A549 (cell line): ENCODE results near the gene SPIN2A.

Source experiments
- CEBPB ChIP-seq, 2 experiments: fragments of >200 bp in 1 of 2; sonication (Bioruptor Twin) in 1 of 2; formaldehyde crosslinking in 1 of 2; IDR thresholded peaks; 2 replicates each; pipeline ENCODE4 v1.6.1; 2012 to 2016
- CHD2 ChIP-seq: fragments of 150-350 bp; IDR thresholded peaks from 2 replicates; pipeline ENCODE4 v1.6.1; 2014; ENCODE audit warnings: low read length; ENCODE audit not compliant: partially characterized antibody
- CTCF ChIP-seq: fragments of >200 bp; sonication (Bioruptor Twin); formaldehyde crosslinking; IDR thresholded peaks from 3 replicates; pipeline ENCODE4 v1.5.1; 2016
- EHF ChIP-seq: fragments of 250-450 bp; sonication (Bioruptor Pico); IDR thresholded peaks from 2 replicates; pipeline ENCODE4 v1.5.0; 2020; ENCODE audit warnings: mild to moderate bottlenecking
- EP300 ChIP-seq, 2 experiments: fragments of >200 bp; sonication (Bioruptor Twin); formaldehyde crosslinking; IDR thresholded peaks; 2 replicates in 1 of 2; 3 replicates in 1 of 2; pipeline ENCODE4 v1.6.1; 2016 to 2017
- HDAC2 ChIP-seq: fragments of 200-600 bp; sonication (generic); IDR thresholded peaks from 2 replicates; pipeline ENCODE4 v1.6.1; 2016
- MAFK ChIP-seq: fragments of 450-650 bp; IDR thresholded peaks from 2 replicates; pipeline ENCODE4 v1.6.1; 2014; ENCODE audit not compliant: partially characterized antibody
- MAZ ChIP-seq: fragments of 150-350 bp; IDR thresholded peaks from 2 replicates; pipeline ENCODE4 v1.6.1; 2014; ENCODE audit warnings: antibody characterized with exemption, low read depth, low read length, borderline replicate concordance
- POLR2A ChIP-seq: IDR thresholded peaks from 2 replicates; pipeline ENCODE4 v1.6.1; 2012; ENCODE audit warnings: mild to moderate bottlenecking, low read length
- RARB ChIP-seq: fragments of 250-450 bp; sonication (Bioruptor Pico); IDR thresholded peaks from 2 replicates; pipeline ENCODE4 v1.8.0; 2021; ENCODE audit warnings: mild to moderate bottlenecking, moderate library complexity
- RFX5 ChIP-seq: fragments of 450-650 bp; IDR thresholded peaks from 2 replicates; pipeline ENCODE4 v1.7.1; 2014; ENCODE audit warnings: antibody characterized with exemption, mild to moderate bottlenecking, moderate library complexity
- ZNF302 ChIP-seq: fragments of 250-450 bp; sonication (Bioruptor Pico); IDR thresholded peaks from 2 replicates; pipeline ENCODE4 v1.9.0; 2021; ENCODE audit warnings: inconsistent platforms, mild to moderate bottlenecking, moderate library complexity
- TF ChIP-seq, protein P1 (sequence below): fragments of 200-600 bp; sonication (generic); IDR thresholded peaks from 2 replicates; pipeline ENCODE4 v1.6.1; 2016; ENCODE audit warnings: antibody characterized with exemption, mild to moderate bottlenecking, moderate library complexity

GRCh38 chrX:57134702-57135101, 2.5 kb downstream of the SPIN2A start:
- TF ChIP-seq POLR2A, result no peak
- TF ChIP-seq CTCF, result no peak
- TF ChIP-seq RARB (CRISPR knock-in tag), result no peak
- no peak for TF ChIP-seq CEBPB (IDR thresholded peaks at IDR 0.05)
- no peak for TF ChIP-seq CHD2
- TF ChIP-seq MAZ, result no peak
- TF ChIP-seq, protein P1, sequence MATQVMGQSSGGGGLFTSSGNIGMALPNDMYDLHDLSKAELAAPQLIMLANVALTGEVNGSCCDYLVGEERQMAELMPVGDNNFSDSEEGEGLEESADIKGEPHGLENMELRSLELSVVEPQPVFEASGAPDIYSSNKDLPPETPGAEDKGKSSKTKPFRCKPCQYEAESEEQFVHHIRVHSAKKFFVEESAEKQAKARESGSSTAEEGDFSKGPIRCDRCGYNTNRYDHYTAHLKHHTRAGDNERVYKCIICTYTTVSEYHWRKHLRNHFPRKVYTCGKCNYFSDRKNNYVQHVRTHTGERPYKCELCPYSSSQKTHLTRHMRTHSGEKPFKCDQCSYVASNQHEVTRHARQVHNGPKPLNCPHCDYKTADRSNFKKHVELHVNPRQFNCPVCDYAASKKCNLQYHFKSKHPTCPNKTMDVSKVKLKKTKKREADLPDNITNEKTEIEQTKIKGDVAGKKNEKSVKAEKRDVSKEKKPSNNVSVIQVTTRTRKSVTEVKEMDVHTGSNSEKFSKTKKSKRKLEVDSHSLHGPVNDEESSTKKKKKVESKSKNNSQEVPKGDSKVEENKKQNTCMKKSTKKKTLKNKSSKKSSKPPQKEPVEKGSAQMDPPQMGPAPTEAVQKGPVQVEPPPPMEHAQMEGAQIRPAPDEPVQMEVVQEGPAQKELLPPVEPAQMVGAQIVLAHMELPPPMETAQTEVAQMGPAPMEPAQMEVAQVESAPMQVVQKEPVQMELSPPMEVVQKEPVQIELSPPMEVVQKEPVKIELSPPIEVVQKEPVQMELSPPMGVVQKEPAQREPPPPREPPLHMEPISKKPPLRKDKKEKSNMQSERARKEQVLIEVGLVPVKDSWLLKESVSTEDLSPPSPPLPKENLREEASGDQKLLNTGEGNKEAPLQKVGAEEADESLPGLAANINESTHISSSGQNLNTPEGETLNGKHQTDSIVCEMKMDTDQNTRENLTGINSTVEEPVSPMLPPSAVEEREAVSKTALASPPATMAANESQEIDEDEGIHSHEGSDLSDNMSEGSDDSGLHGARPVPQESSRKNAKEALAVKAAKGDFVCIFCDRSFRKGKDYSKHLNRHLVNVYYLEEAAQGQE, result no peak
- no peak for TF ChIP-seq EHF
- TF ChIP-seq EP300 (IDR thresholded peaks at IDR 0.05), result no peak
- TF ChIP-seq RFX5, result no peak
- no peak for TF ChIP-seq HDAC2
- no peak for TF ChIP-seq ZNF302
- no peak for TF ChIP-seq MAFK
